Subcutaneous abdominal adipose tissue (tissue), 5 donors: ENCODE data around the gene GPR155.
"Not testable (repeated sequence)": the region's sequence is repeated elsewhere in the genome, so short reads cannot be mapped to it uniquely, and the experiment has no call there.

Experiments used
- H3K27ac ChIP-seq: one replicate; pipeline ENCODE4 v1.7.0; 2013; ENCODE audit warnings: low read depth, mild to moderate bottlenecking, inconsistent platforms, low read length, moderate library complexity
- H3K27me3 ChIP-seq, 5 donors: one replicate each; pipeline ENCODE4 v1.7.0; 2013; ENCODE audit warnings: low read length in 5 of 5, inconsistent platforms in 1 of 5; ENCODE audit not compliant: control insufficient read depth in 5 of 5, insufficient read depth in 4 of 5
- H3K36me3 ChIP-seq, 5 donors: one replicate each; pipeline ENCODE4 v1.7.0; 2013; ENCODE audit warnings: low read length in 5 of 5; ENCODE audit not compliant: control insufficient read depth in 5 of 5, insufficient read depth in 5 of 5
- H3K4me1 ChIP-seq, 5 donors: one replicate each; pipeline ENCODE4 v1.7.0; 2013; ENCODE audit warnings: low read length in 5 of 5, mild to moderate bottlenecking in 3 of 5, moderate library complexity in 1 of 5; ENCODE audit not compliant: control insufficient read depth in 5 of 5, insufficient read depth in 5 of 5
- H3K4me3 ChIP-seq, 5 donors: one replicate each; pipeline ENCODE4 v1.7.0; 2013; ENCODE audit warnings: low read length in 5 of 5, low read depth in 1 of 5
- H3K9ac ChIP-seq, 5 donors: one replicate each; pipeline ENCODE4 v1.7.0; 2013; ENCODE audit warnings: low read length in 5 of 5, mild to moderate bottlenecking in 4 of 5, moderate library complexity in 3 of 5
- H3K9me3 ChIP-seq, 5 donors: one replicate each; pipeline ENCODE4 v1.7.0; 2013; ENCODE audit warnings: low read length in 5 of 5; ENCODE audit not compliant: control insufficient read depth in 5 of 5
- donor health status: healthy.
- donor health status: healthy.
- donor health status: healthy.
- donor health status: healthy.
- donor health status: healthy.

GPR155 gene

GRCh38 chr2:174491947-174492346, 5.1 kb upstream of the GPR155 start:
- H3K9me3 ChIP-seq, result no peaks in the 10 kb centered on the region
- H3K4me3 ChIP-seq, result no peak overlapping the region
- H3K9ac ChIP-seq, result no peak overlapping the region
- H3K36me3 ChIP-seq, result no peaks in the 10 kb centered on the region
- no peaks in the 10 kb centered on the region for H3K27me3 ChIP-seq
- peaks cover 0 to 5% (median 3%) of the 10 kb centered on the region in 5 donors for H3K4me1 ChIP-seq
- H3K27ac ChIP-seq, result no peak overlapping the region

- H3K27ac ChIP-seq, result no peak overlapping the region
- no peaks in the 10 kb centered on the region for H3K9me3 ChIP-seq
- no peaks in the 10 kb centered on the region for H3K27me3 ChIP-seq
- H3K36me3 ChIP-seq, result no peaks in the 10 kb centered on the region
- no peak overlapping the region for H3K4me3 ChIP-seq
- H3K4me1 ChIP-seq, result peaks cover 4 to 16% (median 15%) of the 10 kb centered on the region in 5 donors
- no peak overlapping the region for H3K9ac ChIP-seq
Measured at GRCh38 chr2:174490051-174490450, 3.2 kb upstream of the GPR155 start.

DNA sequence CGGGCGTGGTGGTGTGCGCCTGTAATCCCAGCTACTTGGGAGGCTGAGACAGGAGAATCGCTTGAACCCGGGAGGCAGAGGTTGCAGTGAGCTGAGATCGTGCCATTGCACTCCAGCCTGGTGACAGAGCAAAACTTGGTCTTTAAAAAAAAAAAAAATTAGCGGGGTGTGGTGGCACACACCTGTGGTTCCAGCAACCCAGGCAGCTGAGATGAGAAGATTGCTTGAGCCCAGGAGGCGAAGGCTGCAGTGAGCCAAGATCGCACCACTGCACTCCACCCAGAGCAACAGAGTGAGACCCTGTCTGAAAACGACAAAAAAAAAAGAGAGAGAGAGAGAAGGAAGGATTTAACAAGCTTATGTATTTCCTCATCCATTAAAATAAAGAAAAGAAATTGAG, 2.7 kb upstream of the GPR155 start:
- H3K4me3 ChIP-seq, H3K36me3 ChIP-seq, H3K9ac ChIP-seq, H3K27me3 ChIP-seq, H3K27ac ChIP-seq, H3K9me3 ChIP-seq: not testable (repeated sequence)
- peaks cover 4 to 17% (median 15%) of the 10 kb centered on the region in 5 donors for H3K4me1 ChIP-seq

- Histone ChIP-seq H3K4me3 (peak overlapping the region; percentile 65 to 96 (median 81)), H3K9ac (no peak overlapping the region), H3K4me1 (peaks cover 4 to 17% (median 11%) of the 10 kb centered on the region in 5 donors), H3K36me3 (no peaks in the 10 kb centered on the region), H3K9me3 (no peaks in the 10 kb centered on the region), H3K27me3 (no peaks in the 10 kb centered on the region), H3K27ac (no peak overlapping the region)
Measured at GRCh38 chr2:174487820-174488162, 962 bp upstream of the GPR155 start.

GRCh38 chr2:174487108-174487819, 435 bp upstream of the GPR155 start:
- Histone ChIP-seq H3K9me3 (no peaks in the 10 kb centered on the region), H3K4me1 (peaks cover 4 to 17% (median 11%) of the 10 kb centered on the region in 5 donors), H3K9ac (peak overlapping the region in 3 of 5 donors; percentile 66 to 80 (median 68)), H3K36me3 (no peaks in the 10 kb centered on the region), H3K27me3 (no peaks in the 10 kb centered on the region), H3K27ac (peak overlapping the region; percentile 54), H3K4me3 (peak overlapping the region; percentile 92 to 98 (median 95))

DNA sequence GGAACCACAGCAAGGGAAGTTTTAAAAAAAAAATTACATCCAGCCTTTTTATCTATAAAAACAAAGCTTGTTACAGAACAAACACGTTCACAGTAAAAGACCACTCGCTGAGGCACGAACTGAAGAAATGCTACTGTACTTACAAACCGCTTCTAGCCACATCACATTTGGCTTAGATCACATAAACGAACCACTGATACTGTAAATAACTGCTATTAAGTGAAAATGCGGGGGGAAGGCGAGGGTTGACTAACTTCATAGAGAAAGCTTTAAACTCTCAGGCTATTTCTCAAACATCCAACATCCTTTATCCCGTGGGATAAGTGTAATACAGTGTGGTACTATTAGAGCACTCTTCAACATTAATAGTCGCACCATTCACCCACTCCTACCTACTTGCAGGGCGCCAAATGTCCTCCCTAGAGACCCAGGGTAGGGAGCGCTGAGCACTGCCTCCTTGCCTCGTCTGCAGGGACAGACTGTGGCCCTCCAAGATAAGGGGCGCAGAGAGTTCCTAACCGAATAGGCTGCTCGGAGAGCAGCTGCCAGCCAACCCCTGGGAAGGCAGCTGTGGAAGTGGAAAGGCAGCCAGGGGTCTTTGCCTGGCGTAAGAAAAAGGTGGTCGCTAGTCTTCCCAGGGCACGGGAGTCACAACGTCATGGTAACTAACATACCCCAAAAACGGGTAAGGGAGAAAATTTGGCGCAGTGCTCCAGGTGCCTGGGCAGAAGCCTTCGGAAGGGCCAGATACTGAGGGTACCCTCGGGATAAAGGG, 854 bp downstream of the GPR155 start:
- Histone ChIP-seq H3K27me3 (no peaks in the 10 kb centered on the region), H3K9ac (peak overlapping the region; percentile 64 to 95 (median 85)), H3K4me3 (peak overlapping the region; percentile 88 to 98 (median 95)), H3K9me3 (no peaks in the 10 kb centered on the region), H3K27ac (peak overlapping the region; percentile 23), H3K4me1 (peaks cover 4 to 17% (median 11%) of the 10 kb centered on the region in 5 donors), H3K36me3 (peaks cover 3 to 5% (median 5%) of the 10 kb centered on the region in 5 donors)

- H3K27me3 ChIP-seq, H3K4me3 ChIP-seq, H3K9me3 ChIP-seq, H3K36me3 ChIP-seq, H3K27ac ChIP-seq, H3K9ac ChIP-seq: not testable (repeated sequence)
- H3K4me1 ChIP-seq, result peaks cover 4 to 17% (median 11%) of the 10 kb centered on the region in 5 donors
Measured at GRCh38 chr2:174485045-174485444, 1.8 kb downstream of the GPR155 start.

GRCh38 chr2:174484573-174484972, 2.3 kb downstream of the GPR155 start:
- Histone ChIP-seq H3K27ac (no peak overlapping the region), H3K4me1 (peaks cover 4 to 17% (median 11%) of the 10 kb centered on the region in 5 donors), H3K9me3 (no peaks in the 10 kb centered on the region), H3K27me3 (no peaks in the 10 kb centered on the region), H3K36me3 (peaks cover 3 to 5% (median 5%) of the 10 kb centered on the region in 5 donors), H3K9ac (no peak overlapping the region), H3K4me3 (no peak overlapping the region)

GRCh38 chr2:174482854-174483253, 4.0 kb downstream of the GPR155 start:
- Histone ChIP-seq H3K9ac (no peak overlapping the region), H3K27me3 (no peaks in the 10 kb centered on the region), H3K9me3 (no peaks in the 10 kb centered on the region), H3K4me1 (peaks cover 4 to 16% (median 11%) of the 10 kb centered on the region in 5 donors), H3K27ac (no peak overlapping the region), H3K4me3 (no peak overlapping the region), H3K36me3 (peaks cover 3 to 9% (median 7%) of the 10 kb centered on the region in 5 donors)

DNA sequence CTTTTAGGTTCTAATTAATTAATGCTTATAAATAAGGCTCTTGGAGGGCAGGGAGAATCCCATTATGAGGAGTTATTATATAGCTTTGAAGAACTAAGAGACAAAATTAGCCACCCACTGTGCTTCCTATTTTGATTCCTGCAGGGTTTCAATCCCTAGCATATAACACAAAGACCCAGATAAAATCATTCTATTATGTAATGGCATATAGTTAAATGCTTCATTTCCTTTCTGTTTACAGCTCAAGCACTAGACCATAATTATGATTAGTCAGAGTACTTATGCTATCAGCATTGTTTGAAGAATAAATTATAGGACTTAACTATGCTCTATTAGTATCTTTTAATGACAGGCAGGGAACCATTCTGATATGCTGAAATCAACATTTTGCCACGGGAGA, 9.1 kb downstream of the GPR155 start:
- H3K27ac ChIP-seq, result no peak overlapping the region
- no peaks in the 10 kb centered on the region for H3K9me3 ChIP-seq
- H3K4me3 ChIP-seq, result no peak overlapping the region
- no peaks in the 10 kb centered on the region for H3K27me3 ChIP-seq
- no peak overlapping the region for H3K9ac ChIP-seq
- H3K4me1 ChIP-seq, result no peaks in the 10 kb centered on the region
- peaks cover 3 to 9% (median 8%) of the 10 kb centered on the region in 5 donors for H3K36me3 ChIP-seq
